NCI-H1436 treated with DMSO at 0.1 percent for 48 hours (cell line): Measurements from ENCODE around the gene HECTD2.
"Not testable (repeated sequence)": the region's sequence is repeated elsewhere in the genome, so short reads cannot be mapped to it uniquely, and the experiment has no call there.

Experiments used
- DNase-seq: peaks from one replicate; lab custom pipeline; 2025; lab: John Stamatoyannopoulos, UW

HECTD2 gene

DNA sequence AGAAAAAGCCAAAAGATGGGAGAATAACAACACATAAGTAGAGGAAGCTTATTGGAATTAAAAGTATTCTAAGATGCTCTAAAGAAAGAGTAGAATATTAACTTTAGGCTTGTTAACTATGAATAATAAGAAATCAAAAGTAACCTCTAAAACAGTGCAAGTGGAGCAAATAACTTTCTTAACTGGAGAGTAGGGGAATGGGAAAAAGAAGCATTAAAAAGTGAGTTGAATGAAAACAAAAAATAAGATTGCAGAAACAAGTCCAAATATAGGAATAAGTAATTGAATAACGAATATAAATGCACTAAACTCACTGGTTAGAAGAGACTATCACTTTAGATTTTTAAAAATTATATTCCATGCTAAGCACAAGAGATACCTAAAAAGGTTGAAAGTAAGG, 63.9 kb downstream of the HECTD2 start:
- DNase-seq, result no peak

DNA sequence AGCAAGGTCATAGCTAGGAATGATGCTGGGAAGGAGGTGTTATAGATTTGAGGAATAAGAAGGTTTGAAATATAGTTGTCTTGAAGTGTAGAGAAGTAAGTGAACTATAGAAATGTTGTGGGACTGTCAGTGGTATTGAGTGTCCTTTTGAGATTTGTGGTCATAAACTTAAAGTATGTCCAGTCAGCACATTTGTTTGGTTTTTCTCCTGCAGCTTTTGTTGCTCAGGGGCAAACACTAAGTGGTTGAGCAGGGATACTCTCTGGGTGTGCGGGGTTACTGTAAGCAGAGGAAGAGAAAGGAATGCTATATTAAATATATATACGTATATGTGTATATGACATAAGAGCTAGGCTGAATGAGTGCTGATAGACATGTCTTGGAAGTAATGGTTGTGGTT, 67.1 kb downstream of the HECTD2 start:
- no peak for DNase-seq

DNA sequence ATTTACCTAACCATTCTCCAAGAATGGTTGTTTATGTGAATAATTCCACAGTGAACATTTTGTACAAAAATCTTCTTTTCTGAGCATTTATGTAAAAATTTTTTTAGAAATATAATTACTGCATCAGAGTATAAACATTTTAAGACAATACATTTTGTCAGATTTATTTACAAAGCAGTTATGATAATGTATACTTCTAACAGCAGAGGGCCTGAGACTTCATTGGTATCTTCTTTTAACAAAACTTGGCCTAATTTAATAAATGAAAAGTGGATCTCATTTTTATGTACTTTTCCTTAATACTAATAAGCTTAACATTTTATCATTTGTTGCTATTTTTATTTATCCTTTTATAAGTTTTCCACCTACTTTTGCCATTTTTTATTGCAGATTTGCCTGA, 69.4 kb downstream of the HECTD2 start:
- DNase-seq, result no peak

DNA sequence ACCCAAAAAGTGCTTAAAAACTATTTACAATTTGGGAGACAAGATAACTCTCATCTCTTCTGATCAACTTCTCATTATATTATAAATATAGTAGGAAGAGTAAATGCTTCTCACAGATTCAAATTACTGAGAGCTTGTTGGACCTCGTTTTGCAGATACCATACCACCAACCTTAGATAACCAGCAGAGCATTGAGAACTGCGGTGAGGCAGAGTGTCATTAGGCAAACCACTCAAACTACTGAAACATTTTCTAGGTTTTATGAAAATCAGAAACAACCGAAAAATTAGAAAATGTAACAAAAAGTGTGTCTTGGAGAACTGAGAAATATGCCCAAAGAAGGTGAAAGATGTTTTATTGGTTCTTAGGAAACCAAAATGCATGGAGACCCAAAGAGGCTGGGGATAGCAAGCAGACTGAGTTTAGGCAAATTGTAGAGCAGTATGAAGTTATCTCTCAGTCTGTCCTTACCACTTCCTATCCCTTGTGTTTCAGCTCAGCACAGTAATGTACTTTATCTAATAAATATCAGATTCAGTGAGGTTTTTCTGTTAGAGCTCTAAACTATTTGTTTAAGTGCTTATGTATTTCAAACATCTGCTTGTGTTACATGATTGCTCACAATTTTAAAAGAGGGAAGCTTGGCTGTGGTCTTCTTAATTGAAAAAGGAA, 77.9 kb downstream of the HECTD2 start:
- no peak for DNase-seq

DNA sequence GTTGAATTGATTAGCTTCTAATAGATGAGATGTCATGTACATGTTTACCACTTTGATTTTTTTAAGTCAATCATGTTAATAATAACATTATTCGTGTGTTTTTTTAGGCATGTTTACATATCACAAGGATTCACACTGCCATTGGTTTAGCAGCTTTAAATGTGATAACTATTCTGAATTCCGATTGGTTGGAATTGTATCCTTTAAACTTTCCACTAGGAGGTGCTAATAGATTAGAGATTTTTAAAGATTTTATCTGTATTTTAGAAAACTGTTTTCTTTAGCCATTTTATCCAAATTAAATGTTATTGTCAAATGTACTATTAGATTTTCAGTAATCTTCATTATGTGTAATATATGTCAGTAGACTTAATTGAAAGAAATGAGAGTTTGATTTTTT, 83.2 kb downstream of the HECTD2 start:
- no peak for DNase-seq

DNA sequence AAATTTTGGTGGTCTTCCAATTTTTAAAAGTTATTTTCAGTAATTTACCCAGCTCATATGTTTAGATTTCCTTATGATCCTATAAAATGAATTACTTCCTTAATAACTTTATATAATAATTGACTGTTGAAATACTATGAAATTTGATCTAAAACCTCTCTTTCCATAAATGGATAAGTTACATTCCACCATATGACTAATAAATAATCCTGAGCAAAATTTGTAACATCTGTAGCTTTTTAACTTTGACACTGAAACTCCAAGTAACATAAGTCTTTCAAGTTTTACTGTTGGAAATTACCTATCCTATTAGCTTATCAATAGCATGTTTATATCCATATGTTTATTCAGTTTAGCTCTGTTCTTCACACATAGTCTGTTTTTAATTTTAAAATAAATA, 85.3 kb downstream of the HECTD2 start:
- DNase-seq, result no peak

DNA sequence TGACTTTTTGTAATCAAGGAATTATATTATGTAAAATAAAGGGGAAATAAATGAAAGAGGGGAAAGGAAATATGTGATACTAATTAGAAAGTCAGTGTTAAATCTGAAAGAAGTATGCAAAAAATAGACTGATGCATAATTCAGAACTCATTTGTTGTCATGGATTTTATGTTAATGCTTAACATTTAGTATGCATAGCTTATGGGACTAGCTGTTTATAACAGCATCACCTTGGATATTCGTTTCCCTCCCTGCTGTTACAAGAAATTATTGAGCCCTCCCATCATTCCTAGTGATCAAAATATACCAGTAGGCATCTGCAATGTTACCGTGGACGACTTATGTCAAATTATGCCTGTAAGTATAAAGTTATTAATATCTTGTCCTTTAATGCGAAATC, 85.9 kb downstream of the HECTD2 start:
- DNase-seq, result no peak

DNA sequence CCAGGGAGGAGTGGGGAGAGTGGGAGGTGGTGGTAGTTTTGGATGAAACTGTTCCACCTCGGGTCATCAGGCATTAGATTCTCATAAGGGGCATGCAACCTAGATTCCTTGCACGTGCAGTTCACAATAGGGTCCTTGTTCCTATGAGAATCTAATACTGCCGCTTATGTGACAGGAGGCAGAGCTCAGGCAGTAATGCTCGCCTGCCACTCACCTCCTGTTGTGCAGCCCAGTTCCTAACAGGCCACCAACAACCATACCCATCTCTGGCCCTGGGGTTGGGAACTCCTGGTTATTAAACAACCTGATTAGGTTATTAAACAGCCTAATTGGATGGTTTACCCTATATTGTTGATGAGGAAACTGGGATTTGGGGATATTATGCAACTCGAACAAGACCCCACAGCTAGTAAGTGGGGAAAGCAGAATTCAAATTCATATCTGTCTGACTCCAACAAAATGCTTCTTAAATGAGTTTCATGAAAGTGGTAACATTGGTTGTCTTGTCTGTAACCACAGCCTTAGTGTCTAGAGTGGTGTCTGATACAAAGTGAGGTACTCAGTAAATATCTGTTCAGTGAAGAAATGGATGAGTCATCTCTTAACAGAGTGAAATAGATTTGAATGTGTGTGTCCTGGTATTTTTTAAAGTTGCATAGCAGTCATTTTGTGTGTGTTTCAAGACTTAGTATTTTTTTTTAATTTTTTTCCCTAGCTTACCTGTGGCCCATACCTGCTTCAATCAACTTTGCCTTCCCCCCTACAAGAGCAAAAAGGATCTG, 101.6 kb downstream of the HECTD2 start:
- DNase-seq, result no peak

DNA sequence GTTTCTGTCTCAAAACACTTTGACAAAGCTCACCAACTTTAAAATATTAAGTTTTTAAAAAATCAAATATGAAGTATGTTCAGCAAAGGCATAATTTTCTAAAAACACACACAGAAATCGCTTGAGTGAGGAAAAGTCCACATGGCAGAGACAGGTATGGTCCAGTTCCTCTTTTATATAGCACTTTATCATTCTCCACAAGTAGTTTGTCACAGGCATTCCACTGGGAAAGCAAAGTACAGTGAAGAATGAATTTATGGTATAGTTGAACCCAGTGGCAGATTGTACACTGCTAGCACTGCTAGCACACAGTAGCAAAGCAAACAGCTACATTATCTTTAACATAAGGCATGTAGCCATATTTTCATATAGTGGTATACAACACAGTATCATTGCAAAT, 102.3 kb downstream of the HECTD2 start:
- no peak for DNase-seq

DNA sequence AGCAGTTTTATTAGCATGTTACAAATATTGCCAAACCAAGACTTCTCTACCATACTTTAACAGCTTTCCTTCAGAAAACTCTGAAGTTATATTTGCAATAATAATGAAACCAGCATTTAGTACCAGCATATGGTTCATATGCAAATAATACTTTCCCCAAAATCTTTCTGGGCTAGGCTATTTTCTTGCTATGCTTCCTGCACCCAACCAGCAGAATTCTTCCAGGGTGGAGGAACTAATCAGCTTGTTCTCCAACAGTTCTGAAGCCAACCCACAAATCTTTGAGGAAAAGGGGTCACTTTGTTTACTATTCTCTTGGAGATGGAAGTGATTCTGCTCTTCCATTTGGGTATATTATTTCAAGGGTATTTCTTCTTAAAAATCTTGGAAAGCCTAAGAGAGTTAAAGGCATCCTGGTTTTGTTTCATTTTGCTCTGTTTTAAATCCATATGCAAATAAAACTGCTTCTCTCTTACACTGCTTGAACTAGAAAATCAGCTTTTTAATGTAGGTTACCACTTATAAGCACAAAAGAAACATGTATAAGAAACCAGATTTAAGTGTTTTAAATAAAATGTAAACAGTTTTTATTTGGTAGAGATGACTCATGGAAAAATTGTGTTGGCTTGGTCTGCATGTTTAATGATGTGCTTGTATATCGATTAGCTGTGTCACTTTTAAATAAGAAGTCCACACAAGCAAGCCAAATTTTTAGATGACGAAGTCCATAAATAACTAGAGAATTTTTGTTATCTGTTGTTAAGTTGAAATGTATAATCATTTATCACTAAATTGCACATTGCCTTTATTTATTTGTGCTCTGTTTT, 103.7 kb downstream of the HECTD2 start:
- no peak for DNase-seq

DNA sequence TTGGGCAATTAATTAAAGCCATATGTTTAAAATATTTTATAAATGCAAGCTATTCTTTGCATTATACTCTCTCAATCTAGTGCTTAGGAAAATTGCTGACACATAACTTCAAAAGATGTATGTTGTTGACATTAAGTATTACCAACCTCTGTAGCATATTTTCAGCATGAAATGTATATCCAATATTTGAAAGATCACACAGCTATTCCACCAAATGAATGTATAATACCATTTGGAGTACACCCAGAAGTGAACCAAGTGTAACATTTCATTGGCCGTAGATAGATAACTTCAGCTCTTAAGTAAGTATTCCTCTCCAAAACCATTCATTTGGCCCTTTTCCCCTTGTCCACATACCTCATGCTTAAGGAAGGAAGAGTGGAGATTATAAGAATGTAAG, 104.6 kb downstream of the HECTD2 start:
- no peak for DNase-seq

DNA sequence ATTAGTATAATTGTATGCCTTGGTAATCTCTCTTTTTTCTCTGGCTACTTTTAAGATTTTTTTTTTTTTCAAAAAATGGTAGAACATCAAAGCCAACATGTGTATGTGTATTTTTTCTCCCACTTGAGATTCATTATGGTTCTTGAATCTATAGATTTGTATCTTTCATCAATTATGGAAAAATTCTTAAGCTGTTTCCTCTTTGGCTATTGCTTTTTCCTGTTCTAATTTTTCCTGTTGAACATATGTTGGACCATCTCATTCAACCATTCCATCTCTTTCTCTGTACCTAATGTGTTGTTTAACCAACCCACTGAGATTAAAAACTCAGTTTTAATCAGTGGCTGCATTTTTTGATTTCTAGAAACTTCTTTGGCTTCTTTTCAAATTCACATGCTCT, 107.2 kb downstream of the HECTD2 start:
- DNase-seq, result no peak

DNA sequence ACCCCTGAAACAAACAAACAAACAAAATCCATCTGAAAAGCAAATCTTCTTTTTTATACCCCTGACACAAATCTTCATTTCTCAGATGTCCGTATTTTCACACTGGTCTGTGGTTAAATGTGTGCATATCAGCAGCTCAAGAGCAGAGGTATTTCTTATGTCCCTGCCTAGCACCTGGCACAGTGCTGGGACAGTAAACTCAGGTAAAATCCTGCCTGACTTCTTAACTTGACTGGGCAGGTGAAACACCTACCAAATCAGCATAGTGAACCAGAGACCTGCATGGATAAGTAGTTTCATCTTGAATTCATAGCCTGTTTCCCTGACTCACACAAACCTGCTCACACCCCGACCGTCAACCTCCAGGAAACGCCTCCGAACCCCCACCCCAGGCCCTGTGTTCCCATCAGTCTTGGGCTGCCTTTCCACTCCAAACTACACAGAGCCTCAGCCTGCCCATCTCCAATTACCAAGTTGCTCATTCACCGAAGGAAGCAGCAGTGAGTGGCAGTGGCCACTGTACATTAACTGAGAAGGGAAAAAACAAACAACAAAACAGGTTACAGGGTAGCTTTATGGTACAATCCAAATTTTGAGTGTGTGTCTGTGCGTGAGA, 109.9 kb downstream of the HECTD2 start:
- no peak for DNase-seq

DNA sequence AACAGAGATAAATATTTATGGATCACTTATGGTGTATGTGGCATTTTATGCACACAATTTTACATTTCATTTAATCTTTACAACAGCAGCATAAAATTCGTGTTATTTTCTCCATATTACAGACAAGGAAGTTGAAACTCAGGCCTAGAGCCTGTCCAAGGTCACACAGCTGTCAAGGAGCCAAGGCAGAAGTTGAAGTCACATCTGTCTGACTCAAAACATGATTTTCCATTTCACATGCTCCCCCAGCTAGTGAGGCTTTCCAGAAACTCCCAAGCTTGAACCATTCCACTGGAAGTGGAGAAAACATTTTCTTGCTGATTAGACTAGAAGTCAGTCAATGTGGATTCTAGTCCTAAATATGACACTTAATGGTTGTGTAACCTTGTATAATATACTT, 110.5 kb downstream of the HECTD2 start:
- DNase-seq, result no peak

DNA sequence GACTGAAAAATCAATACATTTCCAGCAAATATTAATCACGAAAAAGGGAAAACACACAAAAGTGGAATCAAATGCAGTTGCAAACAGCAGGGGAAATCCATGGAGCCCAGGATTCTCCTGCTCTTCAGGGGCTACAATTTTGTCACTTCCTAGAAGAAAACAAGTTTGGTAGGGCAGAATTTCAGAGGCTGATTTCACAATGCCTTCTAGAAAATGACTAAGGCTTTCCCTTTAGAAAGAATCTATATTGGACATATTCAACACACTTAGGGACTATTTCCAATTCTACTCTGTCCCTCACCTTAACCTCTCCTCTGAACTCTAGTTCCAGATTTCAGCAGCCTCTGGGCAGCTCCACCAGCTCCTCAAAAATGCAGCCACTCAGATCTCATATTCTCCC, 111.3 kb downstream of the HECTD2 start:
- DNase-seq, result no peak

DNA sequence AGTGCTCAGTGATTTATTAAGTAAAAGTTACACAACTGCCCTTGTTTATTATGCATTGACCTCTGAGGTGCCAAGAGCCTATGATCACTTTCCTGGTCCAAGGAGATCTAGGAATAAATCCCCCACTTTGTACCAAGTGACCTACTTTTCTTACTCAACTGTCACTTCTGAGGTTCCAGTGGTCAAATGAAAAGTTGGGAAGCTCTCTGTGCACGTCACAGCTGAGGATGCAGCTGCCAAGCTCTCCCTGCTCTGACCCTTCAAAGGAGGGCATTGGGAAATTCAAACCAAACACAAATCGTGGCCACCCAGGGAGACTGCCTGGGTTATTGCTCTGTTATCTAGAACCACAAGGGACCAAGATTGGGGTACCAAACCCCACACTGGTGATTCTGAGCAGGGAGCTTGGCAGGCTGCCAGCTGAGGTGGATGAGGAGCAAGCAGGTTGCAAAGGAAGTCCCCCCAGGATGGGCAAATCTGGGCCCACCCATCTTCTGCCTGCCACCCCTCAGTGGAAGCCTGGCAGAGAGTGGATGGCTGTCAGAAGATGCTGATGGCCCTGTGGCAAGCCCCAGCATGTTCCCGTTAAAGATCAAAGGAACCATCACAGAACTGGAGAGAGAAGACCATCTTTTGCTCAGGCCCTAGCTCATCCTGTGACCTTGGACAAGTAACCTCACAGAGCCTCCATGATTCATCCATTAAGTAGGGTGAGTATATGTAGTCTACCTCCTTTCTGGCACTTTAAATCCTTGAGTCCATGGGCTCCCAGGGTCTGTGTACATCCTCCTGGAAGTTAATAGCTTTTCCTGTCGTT, 116.0 kb downstream of the HECTD2 start:
- DNase-seq, result no peak

DNA sequence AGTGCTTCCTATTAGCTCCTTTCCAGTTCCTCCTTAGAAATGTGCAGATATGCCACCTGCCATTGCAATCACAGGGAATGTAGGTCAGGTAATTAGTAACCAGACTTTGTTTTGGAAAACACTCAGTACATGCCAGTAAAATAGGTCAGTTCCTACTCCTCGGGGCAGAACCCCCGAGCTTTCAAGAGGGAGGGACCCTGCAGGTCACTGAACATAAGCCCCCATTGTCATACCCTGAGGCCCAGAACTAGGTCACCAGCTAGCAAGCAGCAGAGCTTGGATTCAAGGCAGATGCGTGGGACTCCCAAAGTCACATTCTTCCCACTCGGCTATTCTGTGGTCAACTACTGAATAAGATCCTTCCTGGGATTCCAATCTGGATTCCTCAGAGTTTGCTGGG, 117.9 kb downstream of the HECTD2 start:
- no peak for DNase-seq

DNA sequence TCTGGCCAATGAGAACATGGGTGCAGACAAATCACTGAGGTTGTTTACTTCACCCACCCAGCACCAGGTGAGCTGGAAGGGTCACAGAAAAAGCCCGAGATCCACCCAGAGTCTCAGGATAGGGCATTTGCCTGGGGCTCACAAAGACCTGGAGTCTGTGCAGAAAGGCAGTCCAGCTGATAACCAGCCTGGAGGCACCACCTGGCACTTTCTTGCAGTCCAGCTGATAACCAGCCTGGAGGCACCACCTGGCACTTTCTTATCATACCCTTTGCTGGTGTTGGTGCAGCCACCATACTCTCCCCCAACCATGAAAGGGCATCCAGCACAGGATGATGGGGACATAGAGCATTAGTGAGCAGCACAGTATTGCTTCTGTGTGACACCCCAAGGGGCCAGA, 118.6 kb downstream of the HECTD2 start:
- DNase-seq, result no peak

DNA sequence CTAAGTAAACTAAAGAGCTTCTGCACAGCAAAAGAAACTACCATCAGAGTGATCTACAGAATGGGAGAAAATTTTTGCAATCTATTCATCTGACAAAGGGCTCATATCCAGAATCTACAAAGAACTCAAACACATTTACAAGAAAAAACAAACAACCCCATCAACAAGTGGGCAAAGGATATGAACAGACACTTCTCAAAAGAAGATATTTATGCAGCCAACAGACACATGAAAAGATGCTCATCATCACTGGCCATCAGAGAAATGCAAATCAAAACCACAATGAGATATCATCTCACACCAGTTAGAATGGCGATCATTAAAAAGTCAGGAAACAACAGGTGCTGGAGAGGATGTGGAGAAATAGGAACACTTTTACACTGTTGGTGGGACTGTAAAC, 124.6 kb downstream of the HECTD2 start:
- DNase-seq, result not testable (repeated sequence)

DNA sequence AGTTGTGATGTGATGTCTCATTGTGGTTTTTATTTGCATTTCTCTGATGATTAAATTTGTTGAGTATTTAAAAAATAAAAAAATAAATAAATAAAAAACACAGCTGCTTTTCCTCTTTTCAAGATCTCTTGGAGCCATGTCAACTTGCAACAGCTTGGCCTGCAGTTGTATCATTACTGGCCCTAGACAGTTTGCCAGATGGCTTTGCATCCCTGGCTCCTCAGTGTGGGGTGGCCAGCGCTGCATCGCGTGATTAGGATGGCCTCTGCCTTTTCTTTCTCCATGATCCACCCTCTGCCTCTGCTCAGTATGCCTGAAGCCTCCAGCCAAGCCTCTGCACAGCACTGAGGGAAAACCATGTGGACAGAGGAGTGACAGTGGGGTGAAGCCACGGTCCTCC, 126.0 kb downstream of the HECTD2 start:
- DNase-seq, result no peak

DNA sequence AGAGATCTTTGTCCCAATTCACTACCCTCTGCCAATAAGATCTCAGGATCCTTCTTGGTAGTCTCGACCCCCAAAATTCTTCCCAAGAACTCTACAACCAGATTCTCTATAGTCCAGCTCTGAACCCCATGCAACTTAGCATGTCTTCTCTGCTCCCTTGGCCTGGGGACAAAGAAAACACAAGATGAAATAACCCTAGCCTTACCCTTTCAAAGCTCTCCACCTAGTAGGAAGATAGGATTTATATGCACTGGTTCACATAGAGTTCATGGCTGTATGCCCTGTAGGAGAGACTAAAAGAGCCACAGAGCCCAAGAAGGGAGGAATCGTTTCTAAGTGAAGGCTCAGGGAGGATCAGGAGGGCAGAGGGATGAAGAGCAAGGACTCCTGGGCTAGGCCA, 126.6 kb downstream of the HECTD2 start:
- DNase-seq, result no peak
